ENCODE measurements around the gene DTWD2.
"Not testable (repeated sequence)": the region's sequence is repeated elsewhere in the genome, so short reads cannot be mapped to it uniquely, and the experiment has no call there.

DTWD2 gene

DNA sequence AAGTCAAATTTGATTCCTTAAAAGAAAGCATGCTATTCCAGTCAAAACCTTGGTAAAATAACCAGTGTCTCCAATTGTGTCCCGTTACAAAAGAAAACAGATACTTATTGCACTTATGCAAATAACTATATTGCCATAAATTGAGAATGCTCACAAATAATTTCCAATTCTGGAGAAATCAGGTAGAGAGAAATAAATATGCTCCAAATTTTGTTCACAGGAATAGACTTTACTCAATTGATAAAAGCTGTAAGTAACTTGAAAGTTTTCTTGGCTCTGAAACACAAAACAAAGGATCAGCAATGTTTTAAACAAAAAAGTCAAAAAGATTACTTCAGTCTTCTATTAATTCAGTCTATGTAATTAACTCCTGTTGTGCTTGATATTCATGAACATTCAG is 7.8 kb upstream of the DTWD2 start:
- TF ChIP-seq, protein P1, sequence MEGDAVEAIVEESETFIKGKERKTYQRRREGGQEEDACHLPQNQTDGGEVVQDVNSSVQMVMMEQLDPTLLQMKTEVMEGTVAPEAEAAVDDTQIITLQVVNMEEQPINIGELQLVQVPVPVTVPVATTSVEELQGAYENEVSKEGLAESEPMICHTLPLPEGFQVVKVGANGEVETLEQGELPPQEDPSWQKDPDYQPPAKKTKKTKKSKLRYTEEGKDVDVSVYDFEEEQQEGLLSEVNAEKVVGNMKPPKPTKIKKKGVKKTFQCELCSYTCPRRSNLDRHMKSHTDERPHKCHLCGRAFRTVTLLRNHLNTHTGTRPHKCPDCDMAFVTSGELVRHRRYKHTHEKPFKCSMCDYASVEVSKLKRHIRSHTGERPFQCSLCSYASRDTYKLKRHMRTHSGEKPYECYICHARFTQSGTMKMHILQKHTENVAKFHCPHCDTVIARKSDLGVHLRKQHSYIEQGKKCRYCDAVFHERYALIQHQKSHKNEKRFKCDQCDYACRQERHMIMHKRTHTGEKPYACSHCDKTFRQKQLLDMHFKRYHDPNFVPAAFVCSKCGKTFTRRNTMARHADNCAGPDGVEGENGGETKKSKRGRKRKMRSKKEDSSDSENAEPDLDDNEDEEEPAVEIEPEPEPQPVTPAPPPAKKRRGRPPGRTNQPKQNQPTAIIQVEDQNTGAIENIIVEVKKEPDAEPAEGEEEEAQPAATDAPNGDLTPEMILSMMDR (IDR thresholded peaks at IDR 0.05; ENCODE audit: low read depth, low read length): no peak
- no peak overlapping the region for H3K4me3 ChIP-seq (ENCODE audit: low read depth, low read length)

DNA sequence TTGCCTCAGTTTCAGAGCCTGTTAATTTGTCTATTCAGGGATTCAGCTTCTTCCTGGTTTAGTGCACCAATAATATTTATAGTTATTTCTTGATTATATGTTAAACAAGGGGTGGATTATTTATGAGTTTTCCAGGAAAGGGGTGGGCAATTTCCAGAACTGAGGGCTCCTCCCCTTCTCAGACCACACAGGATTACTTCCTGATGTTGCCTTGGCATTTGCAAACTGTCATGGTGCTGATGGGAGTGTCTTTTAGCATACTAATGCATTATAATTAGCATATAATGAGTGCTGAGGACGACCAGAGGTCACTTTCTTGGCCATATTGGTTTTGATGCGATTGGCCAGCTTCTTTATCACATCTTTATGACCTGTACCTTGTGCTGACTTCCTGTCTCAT is 6.2 kb upstream of the DTWD2 start:
- TF ChIP-seq, protein P1 (IDR thresholded peaks at IDR 0.05; ENCODE audit: low read depth, low read length): no peak
- H3K4me3 ChIP-seq (ENCODE audit: low read depth, low read length): no peak overlapping the region

DNA sequence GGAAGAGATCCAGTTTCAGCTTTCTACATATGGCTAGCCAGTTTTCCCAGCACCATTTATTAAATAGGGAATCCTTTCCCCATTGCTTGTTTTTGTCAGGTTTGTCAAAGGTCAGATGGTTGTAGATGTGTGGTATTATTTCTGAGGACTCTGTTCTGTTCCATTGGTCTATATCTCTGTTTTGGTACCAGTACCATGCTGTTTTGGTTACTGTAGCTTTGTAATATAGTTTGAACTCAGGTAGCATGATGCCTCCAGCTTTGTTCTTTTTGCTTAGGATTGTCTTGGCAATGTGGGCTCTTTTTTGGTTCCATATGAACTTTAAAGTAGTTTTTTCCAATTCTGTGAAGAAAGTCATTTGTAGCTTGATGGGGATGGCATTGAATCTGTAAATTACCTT is 4.8 kb upstream of the DTWD2 start:
- H3K4me3 ChIP-seq (ENCODE audit: low read depth, low read length): not testable (repeated sequence)

DNA sequence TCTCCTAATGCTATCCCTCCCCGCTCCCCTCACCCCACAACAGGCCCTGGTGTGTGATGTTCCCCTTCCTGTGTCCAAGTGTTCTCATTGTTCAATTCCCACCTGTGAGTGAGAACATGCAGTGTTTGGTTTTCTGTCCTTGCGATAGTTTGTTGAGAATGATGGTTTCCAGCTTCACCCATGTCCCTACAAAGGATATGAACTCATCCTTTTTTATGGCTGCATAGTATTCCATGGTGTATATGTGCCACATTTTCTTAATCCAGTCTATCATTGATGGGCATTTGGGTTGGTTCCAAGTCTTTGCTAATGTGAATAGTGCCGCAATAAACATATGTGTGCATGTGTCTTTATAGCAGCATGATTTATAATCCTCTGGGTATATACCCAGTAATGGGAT is 3.7 kb upstream of the DTWD2 start:
- not testable (repeated sequence) for H3K4me3 ChIP-seq (ENCODE audit: low read depth, low read length)

DNA sequence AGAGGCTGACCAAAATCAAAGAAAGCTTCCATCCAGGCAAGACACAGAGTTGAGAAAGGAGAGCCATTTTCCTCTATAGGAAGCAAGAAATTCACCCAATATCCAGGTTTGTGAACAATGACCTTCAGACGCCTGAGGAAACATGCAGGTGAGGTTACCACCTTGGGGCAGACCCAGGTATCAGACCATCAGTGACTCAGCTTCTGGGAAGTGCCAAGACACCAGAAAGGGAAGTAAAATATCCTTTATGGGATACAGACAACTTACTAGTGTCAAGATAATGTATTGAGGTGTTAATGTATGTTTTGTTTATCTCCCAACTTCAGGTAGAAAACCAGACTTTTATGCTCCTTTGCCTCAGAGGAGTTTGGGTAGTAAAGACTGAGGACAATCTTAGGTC is 2.2 kb upstream of the DTWD2 start:
- TF ChIP-seq, protein P1 (IDR thresholded peaks at IDR 0.05; ENCODE audit: low read depth, low read length): no peak
- H3K4me3 ChIP-seq (ENCODE audit: low read depth, low read length): no peak overlapping the region

DNA sequence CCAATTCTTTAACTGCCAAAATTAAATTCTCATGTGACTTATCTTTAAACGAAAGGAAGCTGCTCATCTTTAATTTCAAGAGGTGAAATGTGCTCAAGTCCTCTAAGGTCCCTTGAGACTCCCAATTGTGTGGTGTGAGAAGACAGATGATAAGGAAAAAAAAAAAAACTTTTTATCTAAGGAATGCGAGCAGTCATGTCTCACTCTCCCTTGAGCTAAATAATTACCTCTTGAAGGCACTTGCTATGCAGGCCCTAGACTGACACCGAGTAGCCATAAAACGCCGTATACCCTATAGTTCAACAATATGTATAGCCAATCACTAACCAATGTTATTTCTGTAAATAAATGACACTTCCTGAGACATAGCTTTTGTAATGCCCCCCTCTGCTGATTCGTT is 1.5 kb upstream of the DTWD2 start:
- no peak overlapping the region for H3K4me3 ChIP-seq (ENCODE audit: low read depth, low read length)
- TF ChIP-seq, protein P1 (IDR thresholded peaks at IDR 0.05; ENCODE audit: low read depth, low read length): no peak

DNA sequence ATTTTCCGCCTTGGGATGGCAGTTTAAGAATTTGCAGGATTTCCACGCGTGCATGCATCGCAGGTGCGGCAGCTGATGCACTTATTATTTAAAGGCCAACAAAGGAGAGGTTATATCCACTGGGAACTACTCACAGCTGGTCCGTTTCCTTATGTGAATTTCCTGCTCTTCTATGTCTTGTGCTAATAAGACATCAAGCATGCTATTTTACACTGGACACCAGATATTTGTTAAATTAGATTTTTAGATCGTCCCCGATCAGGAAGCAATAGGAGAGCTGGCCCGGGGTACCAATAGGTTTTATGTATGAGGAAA is 476 bp upstream of the DTWD2 start:
- H3K4me3 ChIP-seq (ENCODE audit: low read depth, low read length): peak overlapping the region; percentile 79

DNA sequence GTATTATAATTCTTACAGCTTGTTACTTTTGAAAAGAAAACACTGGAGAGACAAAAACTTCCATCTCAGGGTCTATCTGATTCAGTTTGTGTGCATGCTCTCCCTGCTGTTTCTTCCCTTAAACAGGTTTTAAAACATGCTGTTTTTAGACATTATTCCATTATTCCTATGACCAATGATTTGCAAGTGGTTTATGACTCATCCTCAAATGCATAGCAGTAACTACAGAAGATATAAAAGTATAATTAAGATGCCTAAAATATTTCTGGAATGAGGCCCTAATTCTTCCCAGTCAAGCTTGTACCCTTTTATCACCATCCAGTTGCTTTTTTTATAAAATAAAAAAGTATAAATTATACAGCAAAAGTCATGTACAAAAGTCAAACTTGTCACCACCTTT is 3.7 kb downstream of the DTWD2 start:
- TF ChIP-seq, protein P1 (IDR thresholded peaks at IDR 0.05; ENCODE audit: low read depth, low read length): no peak
- no peak overlapping the region for H3K4me3 ChIP-seq (ENCODE audit: low read depth, low read length)

More for the DNA sequence above, 476 bp upstream of the DTWD2 start:
- TF ChIP-seq, protein P1 (IDR thresholded peaks at IDR 0.05; ENCODE audit: low read depth, low read length): no peak

DNA sequence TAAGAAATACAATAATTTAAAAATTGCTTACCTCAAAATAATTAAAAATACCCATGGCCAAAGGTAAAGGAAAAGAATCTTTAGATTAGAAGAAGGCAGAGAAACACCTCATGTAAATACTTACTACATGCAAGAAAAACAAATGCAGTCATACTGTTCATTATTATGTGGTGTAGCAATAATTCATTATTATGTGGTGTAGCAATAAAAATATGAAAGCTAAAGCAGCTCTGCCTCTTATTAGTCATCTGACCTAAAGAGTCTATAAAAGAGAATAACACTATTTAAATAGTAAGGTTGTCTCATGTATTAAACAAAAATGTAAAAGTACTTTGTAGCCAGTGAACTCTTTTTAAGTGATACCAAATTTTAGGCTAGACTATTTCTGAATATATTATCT is 6.6 kb downstream of the DTWD2 start:
- H3K4me3 ChIP-seq (ENCODE audit: low read depth, low read length): no peak overlapping the region
- TF ChIP-seq, protein P1 (IDR thresholded peaks at IDR 0.05; ENCODE audit: low read depth, low read length): no peak
